Adrenal gland (tissue), 12 donors: ENCODE measurements around the gene GPX5. TPM values are rescaled to one million over a fixed set of nuclear protein-coding genes. Genes with fewer than 3 reads are reported as not detected.

ENCODE experiments used
- DNase-seq, 7 donors: peaks; one replicate each; pipeline ENCODE4 v3.0.0-alpha.2; 2019 to 2020
- H3K27ac ChIP-seq, 5 donors: fragments of 200-600 bp; sonication (generic) in 4 of 5; 1 replicate in 3 of 5; 2 replicates in 2 of 5; pipeline versions ENCODE4 v1.5.1 to v1.8.0; 2016 to 2020; ENCODE audit warnings: mild to moderate bottlenecking in 1 of 5
- H3K27me3 ChIP-seq: fragments of 200-600 bp; 2 replicates; pipeline ENCODE4 v1.8.0; 2021
- H3K36me3 ChIP-seq, 2 donors: fragments of 200-600 bp; replicated peaks in 1 of 2; 1 replicate in 1 of 2; 2 replicates in 1 of 2; pipeline versions ENCODE4 v1.5.1 to v1.8.0; 2018 to 2022
- H3K4me1 ChIP-seq, 2 donors: fragments of 200-600 bp; replicated peaks in 1 of 2; 1 replicate in 1 of 2; 2 replicates in 1 of 2; pipeline versions ENCODE4 v1.5.1 to v1.8.0; 2018 to 2021
- H3K4me3 ChIP-seq, 4 donors: fragments of 200-600 bp; sonication (generic) in 3 of 4; one replicate each; pipeline ENCODE4 v1.5.1; 2016 to 2018
- H3K9me3 ChIP-seq, 3 donors: fragments of 200-600 bp; sonication (generic) in 1 of 3; replicated peaks in 1 of 3; 1 replicate in 2 of 3; 2 replicates in 1 of 3; pipeline versions ENCODE4 v1.5.1 to v1.8.0; 2016 to 2021
- POLR2A ChIP-seq, 2 donors: fragments of 450-650 bp; IDR thresholded peaks; one replicate each; pipeline ENCODE4 v1.6.1; 2017; ENCODE audit warnings: antibody characterized with exemption in 2 of 2, mild to moderate bottlenecking in 2 of 2, moderate library complexity in 1 of 2
- WGBS, 4 donors: extraction: QIAGEN DNeasy Blood & Tissue Kit in 2 of 4; methylation state at CpG; one replicate each; pipeline versions ENCODE4 v1.1.5 to v1.1.7; 2013 to 2017; 5-methylcytosine and 5-hydroxymethylcytosine counted together
- intact Hi-C, 2 donors: fragments of 100-400 bp; cut with DNase I; formaldehyde crosslinking; loops; one replicate each; pipeline versions ENCODE4 v1.14.1 to v1.15.0; 2022 to 2023
- polyA plus RNA-seq, 3 donors: library from polyadenylated mRNA; stranded (reverse); fragments of 200-250 nt in 2 of 3; fragments of 350-450 nt in 1 of 3; fragmentation: Illumina TruSeq in 1 of 3; extraction: RNeasy Lipid Tissue Mini Kit (QIAGEN cat#74804) in 1 of 3; gene quantifications; one replicate each; pipeline ENCODE4 v1.2.3, GENCODE V29; 2013 to 2014
- total RNA-seq, 9 donors: library from RNA; depleted of rRNA in 4 of 9; stranded (reverse); fragments of >200 nt in 4 of 9; fragments of 120-200 nt in 1 of 9; fragmentation: NEBNext Ultra II Directional in 1 of 9; extraction: Animal tissue kit (Norgen Biotek cat#: 25700) in 1 of 9; gene quantifications; one replicate each; pipeline versions ENCODE4 v1.1.0 to v1.2.4, GENCODE V29; 2013 to 2023
- TF ChIP-seq, protein P1 (sequence below), 6 experiments: fragments of 450-650 bp in 4 of 6; fragments of 200-600 bp in 2 of 6; sonication (generic) in 1 of 6; IDR thresholded peaks; 1 replicate in 5 of 6; 2 replicates in 1 of 6; pipeline versions ENCODE4 v1.5.1 to v1.8.0; 2016 to 2021; ENCODE audit warnings: antibody characterized with exemption in 6 of 6, mild to moderate bottlenecking in 2 of 6, moderate library complexity in 1 of 6
- donor health status: healthy with polysubstance abuse.
- donor health status: Bipolar disorder and iron deficiency.
- donor health status: DM: yes; HTN: yes; CAD: no.
- donor health status: DM: no; HTN: no; CAD: no.
- donor health status: DM: no; HTN: no; CAD: no.
- donor health status: DM: yes; HTN: yes; CAD: no.

The GPX5 gene
- total and polyA plus RNA-seq, 12 donors, result not detected

GRCh38 chr6:28553384-28553985 is 27.8 kb downstream of the GPX5 start:
- no peak for DNase-seq
- 17 to 24% (median 20%) methylated on average over 8 of the region's 8 CpGs for WGBS, 4 donors
- intact Hi-C loops, result no loop called here
- Histone ChIP-seq H3K4me1 (no peaks in the 10 kb centered on the region), H3K27ac (peak overlapping the region in 1 of 5 donors; percentile 36), H3K27me3 (no peaks in the 10 kb centered on the region), H3K36me3 (no peaks in the 10 kb centered on the region), H3K9me3 (no peaks in the 10 kb centered on the region), H3K4me3 (peak overlapping the region in 1 of 4 donors; percentile 20)
- TF ChIP-seq, protein P1, sequence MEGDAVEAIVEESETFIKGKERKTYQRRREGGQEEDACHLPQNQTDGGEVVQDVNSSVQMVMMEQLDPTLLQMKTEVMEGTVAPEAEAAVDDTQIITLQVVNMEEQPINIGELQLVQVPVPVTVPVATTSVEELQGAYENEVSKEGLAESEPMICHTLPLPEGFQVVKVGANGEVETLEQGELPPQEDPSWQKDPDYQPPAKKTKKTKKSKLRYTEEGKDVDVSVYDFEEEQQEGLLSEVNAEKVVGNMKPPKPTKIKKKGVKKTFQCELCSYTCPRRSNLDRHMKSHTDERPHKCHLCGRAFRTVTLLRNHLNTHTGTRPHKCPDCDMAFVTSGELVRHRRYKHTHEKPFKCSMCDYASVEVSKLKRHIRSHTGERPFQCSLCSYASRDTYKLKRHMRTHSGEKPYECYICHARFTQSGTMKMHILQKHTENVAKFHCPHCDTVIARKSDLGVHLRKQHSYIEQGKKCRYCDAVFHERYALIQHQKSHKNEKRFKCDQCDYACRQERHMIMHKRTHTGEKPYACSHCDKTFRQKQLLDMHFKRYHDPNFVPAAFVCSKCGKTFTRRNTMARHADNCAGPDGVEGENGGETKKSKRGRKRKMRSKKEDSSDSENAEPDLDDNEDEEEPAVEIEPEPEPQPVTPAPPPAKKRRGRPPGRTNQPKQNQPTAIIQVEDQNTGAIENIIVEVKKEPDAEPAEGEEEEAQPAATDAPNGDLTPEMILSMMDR (IDR thresholded peaks at IDR 0.05), result no peak
- no peak for TF ChIP-seq POLR2A (IDR thresholded peaks at IDR 0.05)

GRCh38 chr6:28553986-28554881 is 28.6 kb downstream of the GPX5 start:
- H3K4me1 ChIP-seq, result no peaks in the 10 kb centered on the region
- no peaks in the 10 kb centered on the region for H3K36me3 ChIP-seq
- H3K9me3 ChIP-seq, result no peaks in the 10 kb centered on the region
- DNase-seq, result peak in 5 of 7 donors; percentile 17 to 74 (median 22)
- no peak for TF ChIP-seq POLR2A (IDR thresholded peaks at IDR 0.05)
- TF ChIP-seq, protein P1 (IDR thresholded peaks at IDR 0.05), result no peak
- peak overlapping the region in 1 of 5 donors; percentile 36 for H3K27ac ChIP-seq
- 15 to 20% (median 17%) methylated on average over 23 to 25 of the region's 25 CpGs for WGBS, 4 donors
- H3K4me3 ChIP-seq, result peak overlapping the region in 1 of 4 donors; percentile 20
- H3K27me3 ChIP-seq, result no peaks in the 10 kb centered on the region
- intact Hi-C loops, result no loop called here

DNA sequence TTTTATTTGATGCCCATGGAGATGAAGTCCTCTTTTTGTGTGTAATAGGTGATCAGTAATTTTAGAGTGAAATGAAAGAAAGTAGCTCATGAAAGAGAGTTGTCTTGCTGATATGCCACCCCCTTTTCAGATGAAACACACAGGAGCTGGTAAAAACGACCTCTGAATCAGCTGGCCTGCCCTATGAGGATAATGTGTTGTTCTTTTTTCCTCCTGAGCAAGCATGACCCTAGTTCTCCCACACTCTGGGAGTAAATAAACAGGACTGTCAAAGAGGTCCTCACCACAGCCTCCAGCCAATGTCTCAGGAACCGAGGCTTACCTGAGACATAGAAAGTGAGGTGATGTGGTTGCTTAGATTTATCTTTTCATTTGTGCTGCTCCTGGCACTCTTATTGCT is 29.5 kb downstream of the GPX5 start:
- H3K4me1 ChIP-seq, result no peaks in the 10 kb centered on the region
- intact Hi-C loops, result no loop called here
- H3K4me3 ChIP-seq, result no peak overlapping the region
- 62 to 71% (median 65%) methylated on average over 2 of the region's 2 CpGs for WGBS, 4 donors
- DNase-seq, result no peak
- no peaks in the 10 kb centered on the region for H3K9me3 ChIP-seq
- no peaks in the 10 kb centered on the region for H3K36me3 ChIP-seq
- no peak overlapping the region for H3K27ac ChIP-seq
- TF ChIP-seq, protein P1 (IDR thresholded peaks at IDR 0.05), result no peak
- no peak for TF ChIP-seq POLR2A (IDR thresholded peaks at IDR 0.05)
- no peaks in the 10 kb centered on the region for H3K27me3 ChIP-seq

DNA sequence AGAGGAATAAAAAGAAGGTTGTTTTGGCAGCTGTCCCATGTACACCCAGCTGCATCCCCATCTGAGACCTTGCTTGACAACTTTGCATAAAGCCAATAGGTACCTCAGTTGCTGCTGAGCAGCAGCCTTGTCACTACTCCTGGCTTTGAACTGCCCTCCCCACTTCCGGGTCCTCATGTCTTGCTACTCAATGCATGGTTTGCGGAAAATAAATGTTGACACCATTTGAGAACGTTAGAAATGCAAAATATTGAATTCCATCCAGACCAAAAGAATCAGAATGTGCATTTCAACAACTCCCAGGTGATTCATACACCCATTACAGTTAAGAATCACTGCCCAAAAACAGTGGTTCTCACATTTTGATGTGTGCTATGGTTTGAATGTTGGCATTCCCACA is 32.9 kb downstream of the GPX5 start:
- Histone ChIP-seq H3K4me1 (no peaks in the 10 kb centered on the region), H3K9me3 (no peaks in the 10 kb centered on the region), H3K4me3 (no peak overlapping the region), H3K36me3 (no peaks in the 10 kb centered on the region), H3K27ac (no peak overlapping the region), H3K27me3 (no peaks in the 10 kb centered on the region)
- no peak for TF ChIP-seq POLR2A (IDR thresholded peaks at IDR 0.05)
- TF ChIP-seq, protein P1 (IDR thresholded peaks at IDR 0.05), result no peak
- 53 to 67% (median 61%) methylated on average over 3 of the region's 3 CpGs for WGBS, 4 donors
- no peak for DNase-seq
- intact Hi-C loops, result no loop called here
